Heart left ventricle (tissue), 16 donors: ENCODE results near the gene DNAAF3. TPM values are rescaled to one million over a fixed set of nuclear protein-coding genes. Genes with fewer than 3 reads are reported as not detected.

ENCODE experiments used
- ATAC-seq, 4 donors: fragments of 200-7000 bp; cut with Tn5 transposase; one replicate each; pipeline ENCODE4 v1.9.1; 2020 to 2022; ENCODE audit warnings: moderate library complexity in 4 of 4, mild to moderate bottlenecking in 3 of 4, moderate number of reproducible peaks in 1 of 4
- DNase-seq, 5 donors: peaks; one replicate each; pipeline ENCODE4 v3.0.0-alpha.2; 2020
- H3K27ac ChIP-seq, 12 donors: fragments of 200-600 bp; sonication (generic) in 4 of 12; one replicate each; pipeline versions ENCODE4 v1.5.0 to v1.8.0; 2016 to 2022; ENCODE audit warnings: mild to moderate bottlenecking in 2 of 12
- H3K27me3 ChIP-seq, 9 donors: fragments of 200-600 bp; sonication (generic) in 2 of 9; one replicate each; pipeline versions ENCODE4 v1.5.1 to v1.8.0; 2016 to 2022; ENCODE audit warnings: mild to moderate bottlenecking in 3 of 9
- H3K36me3 ChIP-seq, 9 donors: fragments of 200-600 bp; sonication (generic) in 2 of 9; one replicate each; pipeline versions ENCODE4 v1.5.0 to v1.8.0; 2018 to 2022; ENCODE audit warnings: mild to moderate bottlenecking in 2 of 9
- H3K4me1 ChIP-seq, 12 donors: fragments of 200-600 bp; sonication (generic) in 4 of 12; one replicate each; pipeline versions ENCODE4 v1.5.0 to v1.8.0; 2016 to 2022; ENCODE audit warnings: mild to moderate bottlenecking in 3 of 12
- H3K4me3 ChIP-seq, 12 donors: fragments of 200-600 bp; sonication (generic) in 4 of 12; one replicate each; pipeline versions ENCODE4 v1.5.0 to v1.8.0; 2017 to 2022; ENCODE audit warnings: mild to moderate bottlenecking in 9 of 12, moderate library complexity in 4 of 12
- H3K9me3 ChIP-seq, 12 donors: fragments of 200-600 bp; sonication (generic) in 4 of 12; one replicate each; pipeline versions ENCODE4 v1.5.0 to v1.8.0; 2016 to 2022; ENCODE audit warnings: mild to moderate bottlenecking in 1 of 12
- POLR2A ChIP-seq, 2 donors: fragments of 450-650 bp; IDR thresholded peaks; one replicate each; pipeline ENCODE4 v1.6.1; 2017; ENCODE audit warnings: antibody characterized with exemption in 2 of 2, mild to moderate bottlenecking in 2 of 2, moderate library complexity in 2 of 2
- WGBS, 4 donors: extraction: QIAGEN DNeasy Blood & Tissue Kit in 2 of 4; methylation state at CpG; one replicate each; pipeline versions ENCODE4 v1.1.5 to v1.1.7; 2013 to 2018; 5-methylcytosine and 5-hydroxymethylcytosine counted together
- intact Hi-C, 10 donors: fragments of 100-400 bp; cut with DNase I; formaldehyde crosslinking; loops; one replicate each; pipeline versions ENCODE4 v1.11.1 to v1.14.2; 2022
- polyA plus RNA-seq, 2 donors: library from polyadenylated mRNA; stranded (reverse); fragments of 200-250 nt; gene quantifications; one replicate each; pipeline ENCODE4 v1.2.3, GENCODE V29; 2013
- total RNA-seq, 9 donors: library from RNA; depleted of rRNA in 2 of 9; stranded (reverse); fragments of >200 nt in 2 of 9; fragmentation: NEBNext Ultra II Directional in 3 of 9; extraction: Animal tissue kit (Norgen Biotek cat#: 25700) in 3 of 9; gene quantifications; one replicate each; pipeline versions ENCODE4 v1.1.0 to v1.2.4, GENCODE V29; 2016 to 2023
- TF ChIP-seq, protein P1 (sequence below), 12 donors: fragments of 200-600 bp; sonication (generic) in 4 of 12; IDR thresholded peaks; one replicate each; pipeline versions ENCODE4 v1.5.0 to v1.8.0; 2018 to 2022; ENCODE audit warnings: antibody characterized with exemption in 12 of 12, mild to moderate bottlenecking in 5 of 12
- donor health status: ischemic (EF 13 %, LVEDD 7.1; RV severe dilation, severe dysfunction).
- donor health status: healthy with polysubstance abuse.
- donor health status: DM: no; HTN: yes; CAD: no.
- donor health status: DM: no; HTN: no; CAD: no.
- donor health status: ischemic (EF 25% LVEDD 6.9; RV normal size, moderate dysfunction).
- donor health status: ischemic (EF 25% LVEDD 5.7; RV mildly dilated, moderate dysfunction).
- donor health status: healthy.
- donor health status: DM: yes; HTN: yes; CAD: no.
- donor health status: ischemic (EF 35%, LVEDD 5.7; RV mildly dilated, moderate dysfunction).
- donor health status: nonischemic (EF 11% LVEDD 7.7; RV severe dilation, severe dysfunction).
- donor health status: DM: yes; HTN: yes; CAD: no.
- donor health status: PGD.
- donor health status: ischemic (EF 29% LVEDD 5.4; RV normal size, mild dysfunction).
- donor health status: nonischemic (EF 23%, LVEDD 6.1; RV moderate dilation, normal function).

DNAAF3 gene
- total and polyA plus RNA-seq, 11 donors = 0.56 to 5.7 (median 2.1) TPM

DNA sequence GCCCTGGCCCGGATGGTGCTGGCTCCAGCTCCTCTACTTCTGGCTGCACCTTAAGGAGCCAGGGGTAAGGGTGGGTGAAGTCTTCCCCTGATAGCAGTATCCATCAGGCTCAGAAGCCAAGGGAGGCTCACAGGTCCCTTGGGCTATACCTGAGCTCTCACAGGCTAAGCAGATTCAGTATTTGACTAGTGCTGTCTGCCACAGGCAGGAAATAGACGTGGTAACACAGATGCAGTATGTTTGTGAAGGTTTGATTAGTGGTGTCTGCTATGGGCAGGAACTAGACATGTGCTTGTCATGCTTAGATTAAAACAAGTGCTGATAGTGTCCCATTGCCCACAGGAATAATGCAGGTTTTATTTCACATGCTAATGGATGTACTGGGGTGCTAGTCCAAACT is 9.7 kb upstream of the DNAAF3 start:
- ATAC-seq = no peak
- Histone ChIP-seq H3K27me3 (peaks cover 43 to 99% (median 85%) of the 10 kb centered on the region in 9 donors), H3K4me3 (no peak overlapping the region), H3K36me3 (no peaks in the 10 kb centered on the region), H3K27ac (no peak overlapping the region), H3K4me1 (peaks cover 0 to 31% (median 20%) of the 10 kb centered on the region in 12 donors), H3K9me3 (no peaks in the 10 kb centered on the region)
- TF ChIP-seq, protein P1, sequence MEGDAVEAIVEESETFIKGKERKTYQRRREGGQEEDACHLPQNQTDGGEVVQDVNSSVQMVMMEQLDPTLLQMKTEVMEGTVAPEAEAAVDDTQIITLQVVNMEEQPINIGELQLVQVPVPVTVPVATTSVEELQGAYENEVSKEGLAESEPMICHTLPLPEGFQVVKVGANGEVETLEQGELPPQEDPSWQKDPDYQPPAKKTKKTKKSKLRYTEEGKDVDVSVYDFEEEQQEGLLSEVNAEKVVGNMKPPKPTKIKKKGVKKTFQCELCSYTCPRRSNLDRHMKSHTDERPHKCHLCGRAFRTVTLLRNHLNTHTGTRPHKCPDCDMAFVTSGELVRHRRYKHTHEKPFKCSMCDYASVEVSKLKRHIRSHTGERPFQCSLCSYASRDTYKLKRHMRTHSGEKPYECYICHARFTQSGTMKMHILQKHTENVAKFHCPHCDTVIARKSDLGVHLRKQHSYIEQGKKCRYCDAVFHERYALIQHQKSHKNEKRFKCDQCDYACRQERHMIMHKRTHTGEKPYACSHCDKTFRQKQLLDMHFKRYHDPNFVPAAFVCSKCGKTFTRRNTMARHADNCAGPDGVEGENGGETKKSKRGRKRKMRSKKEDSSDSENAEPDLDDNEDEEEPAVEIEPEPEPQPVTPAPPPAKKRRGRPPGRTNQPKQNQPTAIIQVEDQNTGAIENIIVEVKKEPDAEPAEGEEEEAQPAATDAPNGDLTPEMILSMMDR (IDR thresholded peaks at IDR 0.05) = no peak
- TF ChIP-seq POLR2A (IDR thresholded peaks at IDR 0.05) = no peak
- 0 to 41% (median 34%) methylated on average over 1 to 2 of the region's 2 CpGs for WGBS, 4 donors
- no peak for DNase-seq
- intact Hi-C loops = no loop called here

DNA sequence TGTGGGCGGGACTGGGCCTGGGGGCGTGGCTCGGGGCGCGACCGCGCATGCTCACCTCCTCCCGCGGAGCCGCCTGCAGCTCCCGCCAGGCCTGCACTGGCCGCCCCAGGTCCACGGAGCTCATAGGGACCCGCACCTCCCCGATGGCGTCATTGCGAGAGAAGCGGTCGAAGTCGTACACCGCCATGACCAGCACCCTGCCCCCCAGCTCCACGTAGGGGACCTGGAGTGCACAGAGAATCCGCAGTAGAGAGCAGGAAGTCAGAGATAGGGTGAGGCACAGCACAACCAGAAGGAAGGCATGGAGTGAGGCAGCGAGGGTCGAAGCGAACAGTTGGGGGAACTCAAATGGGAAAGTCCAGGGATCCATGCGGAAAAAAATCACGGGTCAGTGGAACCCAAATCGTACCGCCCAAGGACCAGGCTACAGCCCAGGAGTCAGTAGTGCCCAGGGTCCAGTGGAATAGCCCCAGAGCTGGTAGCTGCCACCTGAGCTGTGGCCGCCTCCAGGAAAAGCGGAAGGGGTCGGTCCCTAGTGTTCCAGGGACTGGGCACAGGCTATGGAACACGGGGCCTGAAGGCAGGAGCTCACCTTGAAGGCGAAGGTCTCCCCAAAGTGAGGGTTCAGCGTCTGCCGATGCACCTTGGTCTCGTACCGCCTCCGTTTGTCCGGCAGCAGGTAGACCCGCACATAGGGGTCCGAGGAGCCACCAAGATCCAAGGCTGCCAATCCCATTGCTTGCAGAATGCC is 8.9 kb upstream of the DNAAF3 start:
- DNase-seq = no peak

DNA sequence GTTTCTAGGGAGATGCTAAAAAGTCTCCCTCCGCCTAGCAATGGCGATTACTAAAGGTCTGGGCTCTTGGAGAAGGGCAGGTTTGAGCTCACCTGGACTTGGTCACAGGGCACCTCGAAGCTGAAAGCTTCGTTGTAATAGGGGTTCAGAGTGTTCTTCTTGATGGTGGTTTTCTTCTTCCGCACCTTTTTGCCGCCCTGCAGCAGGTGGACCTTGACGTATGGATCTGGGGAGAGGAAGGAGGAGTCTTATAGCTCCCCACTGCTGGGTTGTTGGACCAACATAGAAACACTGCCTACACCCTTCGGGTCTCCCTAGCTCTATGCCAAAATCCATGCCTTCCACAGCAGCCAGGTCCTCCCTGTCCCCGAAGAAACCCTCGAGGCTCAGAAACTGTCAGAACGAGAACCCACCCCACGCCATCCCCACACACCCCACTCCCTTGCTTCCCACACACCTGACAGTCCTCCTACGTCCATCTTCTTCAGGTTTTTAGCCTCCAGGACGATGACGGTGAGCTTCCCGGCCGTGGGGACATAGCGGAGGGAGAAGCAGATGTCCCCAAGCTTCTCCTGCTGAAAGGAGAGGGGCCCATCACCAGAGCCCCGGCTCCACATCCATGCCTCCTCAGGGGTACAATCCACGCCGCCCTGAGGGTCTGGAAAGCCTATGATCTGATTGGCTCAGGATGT is 8.2 kb upstream of the DNAAF3 start:
- 49 to 66% (median 61%) methylated on average over 20 to 21 of the region's 21 CpGs for WGBS, 4 donors
- Histone ChIP-seq H3K36me3 (no peaks in the 10 kb centered on the region), H3K27me3 (peaks cover 44 to 97% (median 84%) of the 10 kb centered on the region in 9 donors), H3K4me3 (peak overlapping the region in 1 of 12 donors; percentile 53), H3K4me1 (peaks cover 0 to 23% (median 15%) of the 10 kb centered on the region in 12 donors), H3K9me3 (no peaks in the 10 kb centered on the region), H3K27ac (no peak overlapping the region)
- ATAC-seq = no peak
- TF ChIP-seq, protein P1 (IDR thresholded peaks at IDR 0.05) = no peak
- no peak for TF ChIP-seq POLR2A (IDR thresholded peaks at IDR 0.05)
- DNase-seq = no peak
- intact Hi-C loops = no loop called here

More for the DNA sequence above, 8.9 kb upstream of the DNAAF3 start:
- 47 to 66% (median 57%) methylated on average over 43 of the region's 43 CpGs for WGBS, 4 donors
- intact Hi-C loops = no loop called here
- no peaks in the 10 kb centered on the region for H3K9me3 ChIP-seq
- no peaks in the 10 kb centered on the region for H3K36me3 ChIP-seq
- H3K27me3 ChIP-seq = peaks cover 44 to 97% (median 85%) of the 10 kb centered on the region in 9 donors
- TF ChIP-seq, protein P1 (IDR thresholded peaks at IDR 0.05) = no peak
- no peak for TF ChIP-seq POLR2A (IDR thresholded peaks at IDR 0.05)
- H3K27ac ChIP-seq = no peak overlapping the region
- ATAC-seq = no peak
- no peak overlapping the region for H3K4me3 ChIP-seq
- H3K4me1 ChIP-seq = peaks cover 0 to 31% (median 20%) of the 10 kb centered on the region in 12 donors
